Fibroblast of skin of abdomen (primary cell): ENCODE results near the gene RNF130.
"Not testable (repeated sequence)": the region's sequence is repeated elsewhere in the genome, so short reads cannot be mapped to it uniquely, and the experiment has no call there.

Experiments
- DNase-seq: peaks from one replicate; pipeline ENCODE4 v3.0.0-alpha.2; 2013

RNF130 gene

GRCh38 chr5:180013678-180014077, 57.9 kb downstream of the RNF130 start:
- no peak for DNase-seq

GRCh38 chr5:180012316-180012715, 59.2 kb downstream of the RNF130 start:
- DNase-seq, result no peak

- no peak for DNase-seq
Observed at GRCh38 chr5:180010636-180011035, 60.9 kb downstream of the RNF130 start.

- no peak for DNase-seq
Observed at GRCh38 chr5:180009581-180009980, 62.0 kb downstream of the RNF130 start.

GRCh38 chr5:180008433-180008832, 63.1 kb downstream of the RNF130 start:
- DNase-seq, result no peak

GRCh38 chr5:180007582-180007981, 64.0 kb downstream of the RNF130 start:
- DNase-seq, result peak; percentile 32

GRCh38 chr5:180006141-180006540, 65.4 kb downstream of the RNF130 start:
- DNase-seq, result peak; percentile 44

- no peak for DNase-seq
Observed at GRCh38 chr5:180003127-180003526, 68.4 kb downstream of the RNF130 start.

- no peak for DNase-seq
Observed at GRCh38 chr5:180001742-180002141, 69.8 kb downstream of the RNF130 start.

GRCh38 chr5:180001136-180001535, 70.4 kb downstream of the RNF130 start:
- DNase-seq, result no peak

- no peak for DNase-seq
Observed at GRCh38 chr5:179998485-179998884, 73.1 kb downstream of the RNF130 start.

- DNase-seq, result no peak
Observed at GRCh38 chr5:179994583-179995323, 76.8 kb downstream of the RNF130 start.

GRCh38 chr5:179992855-179993254, 78.7 kb downstream of the RNF130 start:
- not testable (repeated sequence) for DNase-seq

GRCh38 chr5:179991106-179991505, 80.5 kb downstream of the RNF130 start:
- DNase-seq, result no peak

GRCh38 chr5:179990525-179990924, 81.0 kb downstream of the RNF130 start:
- DNase-seq, result not testable (repeated sequence)

GRCh38 chr5:179986328-179986727, 85.2 kb downstream of the RNF130 start:
- no peak for DNase-seq

GRCh38 chr5:179981636-179982035, 89.9 kb downstream of the RNF130 start:
- DNase-seq, result no peak

- DNase-seq, result no peak
Observed at GRCh38 chr5:179980767-179981166, 90.8 kb downstream of the RNF130 start.

- no peak for DNase-seq
Observed at GRCh38 chr5:179978792-179979191, 92.8 kb downstream of the RNF130 start.

- no peak for DNase-seq
Observed at GRCh38 chr5:179975713-179976134, 95.8 kb downstream of the RNF130 start.

- DNase-seq, result peak; percentile 24
Observed at GRCh38 chr5:179974946-179975712, 96.4 kb downstream of the RNF130 start.

- no peak for DNase-seq
Observed at GRCh38 chr5:179974246-179974945, 97.2 kb downstream of the RNF130 start.

- no peak for DNase-seq
Observed at GRCh38 chr5:179973391-179973790, 98.2 kb downstream of the RNF130 start.
